ENCODE data around the gene COL27A1.

The COL27A1 gene

DNA sequence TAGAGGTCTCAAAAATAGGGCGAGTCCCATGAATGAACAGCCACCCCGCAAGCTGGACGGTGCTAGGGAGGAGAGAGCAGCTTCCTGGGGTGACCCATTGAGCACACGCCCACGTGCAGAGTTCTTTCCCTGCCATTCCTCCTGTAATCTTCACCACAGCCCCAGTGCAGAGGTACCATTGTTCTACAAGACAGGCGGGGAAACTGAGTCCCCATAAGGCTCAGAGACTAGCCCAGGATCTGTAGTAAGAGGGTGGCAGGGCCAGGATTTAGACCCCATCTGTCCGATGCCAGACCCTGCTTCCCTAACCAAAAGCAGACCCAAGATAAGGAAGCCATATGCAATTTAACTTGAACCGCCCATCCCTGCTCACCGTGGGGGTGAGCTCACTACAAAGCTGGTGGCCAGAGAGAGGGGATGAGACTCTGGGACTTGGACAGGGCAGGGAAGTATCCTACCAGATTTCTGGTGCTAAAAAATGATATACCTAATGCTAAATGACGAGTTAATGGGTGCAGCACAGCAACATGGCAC lies 130.9 kb downstream of the COL27A1 start:
- no peak for DNase-seq (ENCODE audit: low read depth in 2 of 2)

DNA sequence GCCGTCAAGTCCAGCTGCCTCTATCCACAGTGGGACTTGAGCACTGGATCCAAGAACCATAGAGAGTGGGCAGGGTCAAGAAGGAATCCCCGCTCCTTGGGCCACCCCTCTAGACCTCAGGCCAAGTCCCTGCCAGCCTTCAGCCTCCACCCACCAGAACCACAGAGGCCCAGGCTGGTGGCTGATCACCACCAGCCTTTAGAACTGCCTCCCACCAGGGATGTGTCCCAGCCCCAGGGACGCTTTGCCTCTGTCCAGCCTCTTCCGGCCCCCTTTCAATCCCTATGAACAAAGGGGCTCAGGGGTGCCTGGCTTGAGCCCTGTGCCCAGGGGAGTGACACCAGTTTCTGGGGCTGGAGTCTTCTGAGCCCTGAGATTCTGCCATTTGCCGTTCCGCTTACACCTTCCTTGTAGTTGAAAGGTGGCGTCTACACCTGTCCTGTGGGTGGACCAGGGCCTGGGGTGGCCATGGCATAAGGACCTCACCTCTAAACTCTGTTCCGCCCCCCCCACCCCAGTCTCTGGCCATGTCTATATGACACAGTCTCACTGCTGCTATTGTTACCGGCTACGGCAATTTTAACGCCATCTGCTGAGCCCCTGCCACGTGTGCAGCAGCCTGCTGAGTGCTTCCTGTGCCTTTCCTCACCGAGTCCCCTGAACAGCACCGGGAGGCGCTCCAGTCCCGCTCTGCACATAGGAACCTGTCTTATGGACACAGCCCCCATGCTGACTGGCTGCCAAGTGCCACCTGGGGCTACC lies 131.8 kb downstream of the COL27A1 start:
- DNase-seq (ENCODE audit: low read depth in 2 of 2) = no peak

DNA sequence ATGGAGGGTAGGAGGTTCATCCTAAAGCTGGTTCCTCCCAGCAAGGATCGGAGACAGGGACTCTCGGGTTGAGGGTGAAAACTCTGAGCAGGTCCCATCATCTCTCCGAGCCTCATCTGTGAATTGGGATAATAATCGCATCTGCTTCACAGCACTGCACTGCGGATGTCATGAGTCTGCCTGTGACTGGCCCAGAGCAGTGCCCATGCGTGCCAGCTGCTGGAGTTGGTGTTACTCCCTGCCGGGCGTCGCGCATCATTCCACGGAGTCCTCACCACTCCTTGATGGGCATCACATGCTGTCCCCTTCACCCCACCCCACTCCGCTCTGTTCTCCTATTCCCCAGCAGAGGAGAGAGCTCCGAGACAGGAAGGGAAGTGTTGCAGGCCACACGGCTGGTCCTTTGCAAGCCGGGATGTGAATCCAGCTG lies 132.4 kb downstream of the COL27A1 start:
- no peak for DNase-seq (ENCODE audit: low read depth in 2 of 2)

DNA sequence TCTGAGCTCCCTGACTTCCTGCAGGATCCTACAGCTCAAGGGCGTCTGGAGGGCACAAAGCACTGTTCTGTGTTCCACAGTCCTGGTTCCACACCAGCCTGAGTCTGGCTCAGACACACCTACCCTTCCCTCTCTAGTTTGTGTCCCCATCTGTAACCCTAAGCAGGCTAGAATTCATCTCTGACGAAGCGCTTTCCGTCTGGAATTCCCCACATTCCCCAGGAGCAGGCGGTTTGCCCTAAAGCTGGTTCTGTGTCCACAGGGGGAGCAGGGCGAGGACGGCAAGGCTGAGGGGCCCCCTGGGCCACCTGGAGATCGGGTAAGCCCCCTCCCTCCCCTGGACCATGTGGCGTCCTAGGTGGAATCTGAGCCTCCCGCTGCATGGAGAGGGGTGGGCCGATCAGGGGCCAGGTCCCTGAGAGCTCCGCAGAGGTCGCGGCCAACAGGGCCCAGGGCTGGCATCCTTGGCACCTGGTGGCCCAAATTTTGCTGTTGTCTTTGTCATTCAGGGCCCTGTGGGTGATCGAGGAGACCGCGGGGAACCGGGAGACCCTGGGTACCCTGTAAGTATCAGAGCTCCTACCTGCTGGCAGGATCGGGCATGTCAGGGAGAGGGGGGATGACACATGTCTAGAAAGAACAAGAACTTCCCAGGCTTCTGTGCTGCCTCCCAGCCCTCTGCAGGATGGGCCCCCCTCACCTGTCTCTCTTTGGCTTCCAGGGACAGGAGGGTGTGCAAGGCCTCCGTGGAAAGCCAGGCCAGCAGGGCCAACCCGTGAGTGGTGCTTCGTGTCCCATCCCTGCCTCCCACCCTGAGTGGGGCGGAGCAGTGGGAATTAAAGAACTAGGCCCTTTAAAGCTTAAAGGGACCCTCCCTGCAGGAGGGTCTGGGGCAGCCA lies 133.1 kb downstream of the COL27A1 start:
- DNase-seq (ENCODE audit: low read depth in 2 of 2) = no peak

DNA sequence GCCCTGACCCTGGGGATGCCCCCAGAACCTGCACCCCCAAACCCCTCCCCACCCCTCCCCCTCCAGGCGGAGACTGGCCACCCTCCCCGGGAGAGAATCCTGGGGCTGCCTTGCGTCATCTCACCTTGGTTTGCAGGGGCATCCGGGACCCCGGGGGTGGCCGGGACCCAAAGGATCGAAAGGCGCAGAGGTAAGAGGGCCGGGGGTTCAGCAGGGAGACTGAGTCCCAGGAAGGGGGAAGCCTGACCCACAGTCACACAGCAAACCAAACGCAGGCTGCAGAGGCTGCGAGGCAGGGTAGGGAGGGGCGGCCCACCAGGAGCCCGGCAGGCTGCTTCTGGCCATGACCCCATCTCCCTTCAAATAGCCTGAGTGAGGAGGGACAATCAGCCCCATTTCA lies 133.8 kb downstream of the COL27A1 start:
- no peak for DNase-seq (ENCODE audit: low read depth in 2 of 2)

DNA sequence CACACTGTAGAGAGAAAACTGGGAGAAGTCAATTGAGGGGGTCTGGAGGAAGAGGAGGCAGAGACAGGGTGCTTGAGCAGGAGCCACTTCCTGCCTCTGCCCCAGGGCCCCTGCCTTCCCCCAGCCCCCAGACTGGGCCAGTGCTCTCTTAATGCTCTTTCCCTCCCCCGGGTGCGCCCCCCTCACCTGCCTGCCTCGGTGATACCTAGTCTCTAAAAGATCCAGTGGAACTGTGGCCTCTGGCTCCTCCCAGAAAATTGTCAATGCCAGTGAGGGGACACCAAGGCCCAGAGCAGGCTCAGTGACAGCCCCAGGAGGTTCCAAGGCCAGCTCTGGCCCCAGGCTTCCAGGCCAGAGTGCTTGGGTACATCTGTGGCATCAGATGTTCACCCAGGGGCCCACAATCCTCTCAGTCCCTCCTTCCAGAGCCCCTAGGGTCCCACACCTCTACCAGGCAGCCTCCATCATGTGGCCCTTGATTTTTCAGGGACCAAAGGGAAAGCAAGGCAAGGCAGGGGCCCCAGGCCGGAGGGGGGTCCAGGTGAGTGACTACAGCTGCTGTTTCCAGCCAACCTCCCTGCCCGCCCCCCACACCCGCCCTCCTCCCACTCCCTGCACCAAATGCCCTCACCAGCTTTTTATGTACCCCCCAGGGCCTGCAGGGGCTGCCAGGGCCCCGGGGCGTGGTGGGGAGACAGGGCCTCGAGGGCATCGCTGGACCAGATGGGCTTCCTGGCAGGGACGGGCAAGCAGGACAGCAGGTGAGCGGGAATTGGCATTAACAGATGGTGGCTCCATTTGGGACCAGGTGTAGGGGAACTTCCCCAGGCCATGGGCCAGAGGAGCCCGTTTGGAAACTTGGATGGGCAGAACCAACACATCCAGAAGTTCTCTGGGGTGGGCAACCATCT lies 134.5 kb downstream of the COL27A1 start:
- DNase-seq (ENCODE audit: low read depth in 2 of 2) = no peak

DNA sequence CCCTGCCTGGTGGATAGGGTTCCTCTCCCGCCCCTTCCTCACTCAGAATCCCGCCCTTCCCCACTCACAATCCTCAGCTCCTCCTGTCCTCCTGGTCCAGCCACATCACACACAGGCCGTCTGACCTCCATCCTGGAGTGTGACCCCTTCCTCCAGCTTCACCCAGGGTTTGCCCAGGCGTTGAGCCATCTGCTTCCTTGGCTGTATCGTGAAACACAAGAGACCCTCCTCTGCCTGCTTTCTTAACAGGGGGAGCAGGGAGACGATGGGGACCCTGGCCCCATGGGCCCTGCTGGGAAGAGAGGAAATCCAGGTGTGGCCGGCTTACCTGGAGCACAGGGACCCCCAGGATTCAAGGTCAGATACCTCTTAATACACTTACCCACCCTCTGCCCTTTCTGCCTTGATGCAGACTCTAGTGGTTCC lies 135.2 kb downstream of the COL27A1 start:
- DNase-seq (ENCODE audit: low read depth in 2 of 2) = no peak

DNA sequence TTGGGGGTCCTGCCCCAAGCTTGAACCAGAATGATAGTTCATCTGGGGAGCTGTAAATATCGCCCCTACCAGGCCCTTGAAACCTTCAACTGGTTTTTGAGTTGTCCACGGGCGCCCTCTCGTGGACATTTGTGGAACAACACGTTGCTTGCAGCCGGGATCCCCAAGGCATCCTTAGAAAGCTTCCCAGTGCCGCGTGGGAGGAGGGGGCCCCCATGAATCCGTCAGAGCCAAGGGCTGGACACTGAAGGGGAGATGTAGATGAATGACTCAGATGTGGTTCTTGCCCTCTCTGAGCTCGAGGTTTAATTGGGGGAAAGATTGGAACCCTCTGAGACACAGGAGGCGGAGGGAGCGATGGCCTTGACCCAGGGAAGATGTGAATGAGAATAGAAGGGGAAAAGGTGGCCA lies 135.7 kb downstream of the COL27A1 start:
- DNase-seq (ENCODE audit: low read depth in 2 of 2) = peak; percentile 38 to 44

DNA sequence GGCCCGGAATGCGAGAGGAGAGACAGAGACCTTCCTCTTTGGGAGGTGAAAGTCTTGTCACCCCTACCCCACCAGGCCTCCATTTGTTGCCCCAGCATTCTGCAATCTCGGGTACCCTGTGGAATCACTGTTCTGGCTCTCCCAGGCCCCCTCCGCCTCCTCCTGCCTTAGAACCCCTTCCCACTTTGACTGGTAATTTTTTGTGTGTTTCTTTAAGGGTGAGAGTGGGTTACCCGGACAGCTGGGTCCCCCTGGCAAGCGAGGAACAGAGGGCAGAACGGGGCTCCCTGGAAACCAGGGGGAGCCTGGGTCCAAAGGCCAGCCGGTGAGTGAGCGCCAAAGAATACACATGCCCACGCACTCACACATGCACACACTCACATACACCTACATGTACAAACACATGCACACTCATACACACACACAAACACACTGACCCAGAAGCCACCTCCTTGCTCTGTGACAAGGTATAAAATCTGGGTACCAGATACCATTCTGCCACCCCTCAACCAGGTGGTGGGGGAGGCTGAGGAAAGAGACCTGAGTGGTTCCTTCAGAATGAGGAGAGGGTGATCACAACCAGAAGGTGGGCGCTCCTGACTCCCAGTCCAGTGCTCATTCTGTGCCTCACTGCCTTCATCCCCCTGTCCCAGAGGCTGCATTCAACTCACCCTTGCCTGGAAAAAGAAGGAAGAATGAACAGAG lies 136.7 kb downstream of the COL27A1 start:
- no peak for DNase-seq (ENCODE audit: low read depth in 2 of 2)

DNA sequence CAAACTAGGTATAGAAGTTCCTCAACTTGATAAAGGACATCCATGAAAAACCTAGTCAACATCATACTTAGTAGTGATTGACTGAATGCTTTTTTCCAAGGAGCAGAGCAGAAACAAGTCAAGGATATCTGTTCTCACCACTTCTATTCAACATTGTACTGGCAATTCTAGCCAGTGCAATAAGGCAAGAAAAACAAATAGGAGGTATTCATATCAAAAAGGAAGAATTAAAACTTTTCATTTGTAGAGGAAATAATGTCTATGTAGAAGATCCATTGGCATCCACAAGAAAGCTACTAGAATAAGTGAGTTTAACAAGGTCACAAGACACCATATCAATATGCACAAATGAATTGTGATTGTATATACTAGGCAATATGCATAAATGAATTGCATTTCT lies 139.3 kb downstream of the COL27A1 start:
- no peak for DNase-seq (ENCODE audit: low read depth in 2 of 2)

DNA sequence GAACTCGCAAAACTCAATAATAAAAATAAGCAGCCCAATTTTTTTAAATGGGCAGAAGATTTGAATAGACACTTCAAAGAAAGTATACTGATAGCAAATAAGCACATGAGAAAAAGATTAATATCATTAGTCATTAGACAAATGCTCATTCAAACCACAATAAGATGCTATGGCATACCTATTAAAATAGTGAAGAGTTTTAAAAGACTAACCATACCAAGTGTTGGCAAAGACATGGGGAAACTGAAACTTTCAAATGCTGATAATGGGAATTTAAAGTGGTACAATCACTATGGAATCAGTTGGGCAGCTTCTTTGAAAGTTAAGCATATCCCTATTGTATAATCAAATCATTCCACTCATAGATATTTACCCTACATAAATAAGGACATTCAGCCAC lies 141.0 kb downstream of the COL27A1 start:
- DNase-seq (ENCODE audit: low read depth in 2 of 2) = no peak

DNA sequence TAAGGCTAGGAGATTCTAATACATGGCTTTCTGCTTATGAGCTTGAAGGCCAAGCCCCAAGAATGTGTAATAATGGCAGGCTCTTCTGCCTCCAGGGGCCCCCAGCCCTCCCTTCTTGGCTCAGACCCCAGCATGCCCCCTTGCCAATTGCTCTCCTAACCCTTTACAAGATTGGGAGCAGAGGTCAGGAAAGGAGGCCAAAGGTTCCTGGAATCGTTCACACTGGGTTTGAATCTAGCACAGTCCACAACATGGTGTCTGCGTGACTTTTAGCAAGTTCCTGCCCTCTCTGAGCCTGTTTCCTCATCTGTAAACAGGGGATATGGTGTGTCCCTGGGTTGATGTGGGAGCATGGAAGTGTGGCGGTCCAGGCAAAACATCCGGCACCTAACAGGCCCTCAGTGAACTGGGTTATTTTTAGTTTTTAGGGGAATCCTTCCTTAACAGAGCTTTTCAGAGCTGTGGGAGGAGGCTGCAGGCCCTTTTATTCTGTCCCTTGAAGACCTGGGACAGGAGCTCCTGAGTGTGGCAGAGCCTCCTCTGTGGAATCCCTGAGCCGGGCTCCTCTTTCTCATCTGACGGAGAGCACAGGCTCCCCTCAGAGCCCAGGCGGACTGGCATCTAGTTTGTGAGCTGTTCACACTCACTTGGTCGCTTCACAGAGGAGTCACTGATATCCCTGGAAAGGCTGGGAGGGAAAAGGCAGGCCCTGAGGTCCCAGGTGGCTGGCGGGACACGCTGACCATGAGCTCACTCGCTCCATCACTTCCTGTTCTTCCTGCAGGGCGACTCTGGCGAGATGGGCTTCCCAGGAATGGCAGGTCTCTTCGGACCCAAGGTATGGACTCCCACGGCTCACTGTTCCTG lies 144.2 kb downstream of the COL27A1 start:
- no peak for DNase-seq (ENCODE audit: low read depth in 2 of 2)

DNA sequence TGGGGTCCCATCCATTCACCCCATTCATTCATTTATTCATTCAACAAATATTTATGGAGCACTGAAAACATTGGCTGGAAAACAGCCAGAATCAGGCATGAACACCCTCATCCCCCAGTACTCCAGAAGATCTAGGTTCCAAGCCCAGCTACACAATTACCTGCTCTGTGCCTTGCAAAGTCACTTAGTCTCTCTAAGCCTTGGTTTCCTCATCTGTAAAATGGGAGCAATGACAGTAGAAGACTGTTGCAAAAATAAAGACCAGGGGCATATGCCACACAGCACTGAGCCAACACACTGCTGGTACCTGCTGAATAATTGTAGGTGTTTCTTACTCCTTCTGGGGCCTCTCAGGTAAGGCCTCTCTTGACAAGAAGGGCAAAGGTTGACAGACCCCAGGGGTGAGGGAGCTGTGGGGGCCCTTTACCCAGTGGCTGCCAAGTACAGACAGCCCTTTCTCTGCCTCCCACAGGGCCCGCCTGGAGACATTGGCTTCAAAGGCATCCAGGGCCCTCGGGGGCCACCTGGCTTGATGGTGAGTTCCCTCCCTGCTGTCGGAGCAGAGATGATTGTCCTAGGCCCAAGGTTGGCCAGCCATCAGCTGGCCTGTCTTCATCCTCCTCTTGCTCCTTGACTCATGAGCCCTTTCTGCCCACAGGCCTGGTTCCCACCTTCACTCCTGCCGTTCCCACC lies 145.0 kb downstream of the COL27A1 start:
- DNase-seq (ENCODE audit: low read depth in 2 of 2) = no peak

DNA sequence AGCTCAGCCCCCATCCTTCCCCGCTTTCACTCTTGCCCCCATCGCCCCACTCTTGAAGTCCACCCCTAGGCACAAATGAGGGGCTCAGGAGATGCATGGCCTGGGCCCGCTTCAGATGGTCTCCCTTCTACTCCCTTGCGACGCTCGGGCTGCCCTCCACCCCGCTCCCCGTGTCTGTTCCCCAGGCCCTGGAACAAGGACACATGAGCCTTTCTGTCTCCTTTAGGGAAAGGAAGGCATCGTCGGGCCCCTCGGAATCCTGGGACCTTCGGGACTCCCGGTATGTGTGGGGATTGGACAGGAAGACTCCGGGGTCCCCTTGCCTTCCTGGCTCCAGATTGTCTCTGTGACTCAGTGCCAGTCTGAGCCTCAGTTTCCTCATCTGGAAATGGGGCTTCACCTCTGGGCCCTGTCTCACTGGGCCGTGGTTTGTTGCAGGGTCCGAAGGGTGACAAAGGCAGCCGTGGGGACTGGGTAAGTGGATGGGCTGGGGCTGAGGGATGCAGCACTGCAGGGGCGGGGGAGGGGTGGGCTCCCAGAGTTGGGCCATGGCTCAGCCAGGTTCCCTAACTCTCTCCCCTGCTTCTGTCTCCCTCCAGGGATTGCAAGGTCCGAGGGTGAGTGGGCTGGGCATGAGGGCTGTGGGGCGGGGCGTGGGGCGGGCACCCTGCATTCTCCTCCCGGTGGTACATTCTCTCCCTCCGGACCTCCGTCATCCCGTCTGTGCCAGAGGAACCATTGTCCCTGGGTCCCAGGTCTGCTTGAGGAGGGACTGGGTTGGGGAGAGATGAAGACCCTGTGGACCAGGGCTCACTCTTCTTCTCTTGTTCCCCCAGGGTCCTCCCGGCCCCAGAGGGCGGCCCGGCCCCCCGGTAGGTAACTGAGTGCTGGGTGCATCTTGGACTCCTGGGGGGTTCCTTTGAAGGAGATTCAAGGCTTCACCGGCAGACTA lies 145.8 kb downstream of the COL27A1 start:
- no peak for DNase-seq (ENCODE audit: low read depth in 2 of 2)

DNA sequence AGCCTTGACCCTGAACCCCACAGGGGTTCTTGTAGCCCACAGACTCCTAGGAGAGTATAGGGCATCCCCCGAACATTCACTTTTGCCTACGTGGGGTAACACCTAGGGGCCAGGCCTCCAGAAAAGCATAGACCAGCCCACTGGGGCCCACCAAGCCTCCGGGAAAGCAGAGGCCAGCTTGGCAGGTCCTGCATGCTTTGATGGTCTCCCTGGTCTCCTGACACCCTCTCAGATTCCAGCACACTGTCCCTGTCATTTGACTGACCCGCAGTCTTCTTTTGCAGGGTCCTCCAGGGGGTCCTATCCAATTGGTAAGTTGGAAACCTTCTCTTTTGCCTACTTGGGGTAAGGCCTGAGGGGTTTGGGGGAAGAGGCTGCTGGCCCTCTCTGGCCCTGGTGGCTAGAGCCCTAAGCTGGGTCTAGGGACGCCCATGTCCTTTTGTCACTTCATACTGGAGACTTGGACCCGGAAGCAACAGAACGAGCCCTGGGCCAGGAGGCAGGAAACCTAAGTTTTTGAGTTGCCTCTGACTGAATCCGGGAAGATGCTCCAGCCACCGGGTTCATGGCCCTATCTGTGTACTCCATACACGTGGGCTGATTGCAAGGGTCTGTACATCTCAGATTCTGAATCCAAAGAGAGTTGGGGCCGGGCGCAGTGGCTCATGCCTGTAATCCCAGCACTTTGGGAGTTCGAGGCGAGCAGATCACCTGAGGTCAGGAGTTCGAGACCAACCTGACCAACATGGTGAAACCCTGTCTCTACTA lies 146.6 kb downstream of the COL27A1 start:
- DNase-seq (ENCODE audit: low read depth in 2 of 2) = no peak

DNA sequence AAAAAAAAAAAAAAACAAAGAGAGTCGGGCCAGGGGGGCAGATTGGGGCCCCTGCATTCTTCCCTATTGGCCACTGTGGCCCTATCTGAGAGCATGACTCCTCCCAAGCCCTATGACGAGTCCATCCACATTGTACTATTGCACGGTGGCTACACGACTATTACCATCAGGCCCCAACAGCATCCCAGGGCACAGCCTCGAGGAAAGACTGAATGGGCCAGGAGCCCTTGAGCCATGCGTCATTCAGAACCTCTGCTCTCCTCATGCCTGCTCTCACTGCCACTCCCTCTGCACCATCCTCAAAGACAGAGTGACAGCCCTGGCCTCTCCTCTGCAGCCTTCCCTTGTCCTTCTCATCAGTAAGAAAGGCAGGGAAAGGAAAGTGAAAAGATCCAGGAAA lies 147.4 kb downstream of the COL27A1 start:
- no peak for DNase-seq (ENCODE audit: low read depth in 2 of 2)

DNA sequence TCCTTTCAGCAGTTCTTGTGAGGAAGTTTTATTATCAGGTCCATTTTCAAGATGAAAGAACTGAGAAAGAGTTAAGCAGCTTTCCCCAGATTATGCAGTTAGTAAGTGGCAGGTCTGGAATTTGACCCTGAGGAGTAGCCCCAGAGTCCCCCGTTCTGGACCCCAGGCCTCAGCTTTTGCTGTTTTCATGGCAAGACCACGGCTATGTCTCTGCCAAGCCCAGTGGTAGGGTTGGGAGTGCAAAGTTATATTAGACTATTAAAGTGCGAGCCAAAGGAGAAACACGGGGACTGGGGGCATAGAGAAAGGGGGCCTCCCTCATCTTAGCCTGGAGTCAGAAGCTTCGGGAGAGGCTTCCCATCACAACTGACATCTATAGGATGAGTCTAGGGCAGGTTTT lies 148.2 kb downstream of the COL27A1 start:
- DNase-seq (ENCODE audit: low read depth in 2 of 2) = no peak

DNA sequence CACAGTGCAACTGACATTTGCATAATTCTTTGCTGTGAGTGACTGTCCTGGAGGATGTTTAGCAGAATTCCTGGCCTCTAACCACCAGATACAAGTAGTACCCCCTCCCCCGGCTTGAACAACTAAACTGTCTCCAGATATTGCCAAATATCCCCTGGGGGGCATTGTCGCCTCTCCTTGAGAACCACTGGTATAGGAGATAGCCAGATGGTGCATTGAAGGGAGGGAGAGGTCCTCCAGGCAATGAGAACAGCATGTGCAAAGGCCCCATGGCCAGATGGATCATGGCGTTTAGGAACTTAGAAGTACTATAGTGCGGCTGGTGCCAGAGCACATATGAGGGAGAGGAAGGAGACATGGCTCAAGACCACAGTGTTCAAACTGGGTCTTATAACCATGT lies 148.6 kb downstream of the COL27A1 start:
- no peak for DNase-seq (ENCODE audit: low read depth in 2 of 2)

Measured in stimulated activated CD8-positive, alpha-beta memory T cell treated with anti-CD3 and anti-CD28 coated beads, Interleukin-15, amount 100 ng/mL, for 48 hours (primary cell).